Endothelial cell of umbilical vein (primary cell): ENCODE data around the gene PBX3. TPM values are rescaled to one million over a fixed set of nuclear protein-coding genes. Genes with fewer than 3 reads are reported as not detected.

Source experiments
- BruUV-seq: library from RNA; stranded (reverse); fragments of 400-500 nt; replicated peaks from 2 replicates; lab custom pipeline; 2021; lab: Mats Ljungman, UMichigan
- CTCF ChIA-PET: fragments of 300-600, 350-600 bp; sonication (Branson Sonifier 250); formaldehyde crosslinking; loops from one replicate; lab custom pipeline; 2021; ENCODE audit warnings: antibody characterized with exemption, inconsistent platforms; lab: Charles Lee
- POLR2A ChIA-PET: fragments of 300-600, 350-600 bp; sonication (Branson Sonifier 250); formaldehyde crosslinking; loops from one replicate; lab custom pipeline; 2021; ENCODE audit warnings: antibody characterized with exemption, inconsistent platforms; lab: Charles Lee
- DNase-seq: peaks from one replicate; pipeline ENCODE4 v3.0.0-alpha.2; 2011; ENCODE audit warnings: low read depth, low spot score
- FAIRE-seq: peaks from 2 replicates; lab custom pipeline; 2011; peaks lifted over from hg19 to GRCh38; lab: Jason Lieb, UNC
- H2AFZ ChIP-seq: 2 replicates; pipeline ENCODE4 v1.6.0; 2012; ENCODE audit warnings: low read depth, low read length, control low read depth, inconsistent platforms
- H3K27ac ChIP-seq: 2 replicates; pipeline ENCODE4 v1.5.1; 2011; ENCODE audit warnings: low read depth, mild to moderate bottlenecking, control low read depth, low read length, moderate library complexity; ENCODE audit not compliant: insufficient read depth
- H3K27me3 ChIP-seq, 2 experiments: 2 replicates each; pipeline versions ENCODE4 v1.6.0 to v1.6.1; 2011; ENCODE audit warnings: low read length in 2 of 2, mixed read lengths in 1 of 2; ENCODE audit not compliant: control insufficient read depth in 2 of 2, insufficient read depth in 2 of 2
- H3K36me3 ChIP-seq, 2 experiments: 2 replicates in 1 of 2; 3 replicates in 1 of 2; pipeline ENCODE4 v1.5.1; 2011; ENCODE audit warnings: low read length in 2 of 2, mild to moderate bottlenecking in 1 of 2, moderate library complexity in 1 of 2; ENCODE audit not compliant: control insufficient read depth in 2 of 2, insufficient read depth in 2 of 2; ENCODE audit errors: extremely low read depth in 1 of 2
- H3K4me1 ChIP-seq: 3 replicates; pipeline ENCODE4 v1.5.1; 2011; ENCODE audit warnings: mild to moderate bottlenecking, low read length; ENCODE audit not compliant: control insufficient read depth, insufficient read depth; ENCODE audit errors: extremely low read depth
- H3K4me2 ChIP-seq: 2 replicates; pipeline ENCODE4 v1.6.1; 2011; ENCODE audit warnings: low read length, control low read depth, mixed read lengths; ENCODE audit not compliant: insufficient read depth
- H3K4me3 ChIP-seq, 3 experiments: fragments of 200-600 bp in 1 of 3; sonication (generic), shearing (Covaris generic) in 1 of 3; replicated peaks in 1 of 3; 2 replicates each; pipeline ENCODE4 v1.5.1; 2011 to 2016; ENCODE audit warnings: control low read depth in 3 of 3, low read length in 3 of 3, mild to moderate bottlenecking in 2 of 3, inconsistent platforms in 1 of 3, low read depth in 1 of 3, moderate library complexity in 1 of 3; ENCODE audit not compliant: insufficient read depth in 1 of 3
- H3K79me2 ChIP-seq: 2 replicates; pipeline ENCODE4 v1.6.0; 2012; ENCODE audit warnings: low read length, inconsistent platforms; ENCODE audit not compliant: control insufficient read depth, insufficient read depth
- H3K9ac ChIP-seq: replicated peaks from 2 replicates; pipeline ENCODE3; 2011; ENCODE audit warnings: low read length, control low read depth; ENCODE audit not compliant: insufficient read depth; ENCODE audit errors: extremely low read depth
- H3K9me1 ChIP-seq: replicated peaks from 3 replicates; pipeline ENCODE4 v1.6.0; 2011; ENCODE audit warnings: mild to moderate bottlenecking, low read length; ENCODE audit not compliant: control insufficient read depth, insufficient read depth; ENCODE audit errors: extremely low read depth
- H3K9me3 ChIP-seq: replicated peaks from 2 replicates; pipeline ENCODE4 v1.5.1; 2012; ENCODE audit warnings: low read length, inconsistent platforms; ENCODE audit not compliant: control insufficient read depth, insufficient read depth
- H4K20me1 ChIP-seq: replicated peaks from 2 replicates; pipeline ENCODE3; 2011; ENCODE audit warnings: mild to moderate bottlenecking, low read length; ENCODE audit not compliant: control insufficient read depth, insufficient read depth; ENCODE audit errors: extremely low read depth
- EZH2 ChIP-seq: IDR thresholded peaks from 2 replicates; pipeline ENCODE4 v1.6.1; 2012; ENCODE audit warnings: borderline replicate concordance, low read depth, mild to moderate bottlenecking, moderate library complexity, low read length, inconsistent platforms; ENCODE audit not compliant: severe bottlenecking
- FOS ChIP-seq: IDR thresholded peaks from 2 replicates; pipeline ENCODE4 v1.6.1; 2011; ENCODE audit warnings: mild to moderate bottlenecking, low read length, moderate library complexity, borderline replicate concordance; ENCODE audit not compliant: insufficient read depth
- GATA2 ChIP-seq: IDR thresholded peaks from 2 replicates; pipeline ENCODE4 v1.7.0; 2011; ENCODE audit warnings: low read depth, mild to moderate bottlenecking, moderate library complexity, mixed read lengths, low read length; ENCODE audit not compliant: insufficient read length, insufficient read depth
- JUN ChIP-seq: IDR thresholded peaks from 2 replicates; pipeline ENCODE4 v1.6.1; 2011; ENCODE audit warnings: borderline replicate concordance, low read depth; ENCODE audit not compliant: insufficient read length, insufficient read depth
- MYC ChIP-seq: IDR thresholded peaks from one replicate; pipeline ENCODE4 v1.6.1; 2011; ENCODE audit warnings: mild to moderate bottlenecking, low read depth, low read length
- POLR2A ChIP-seq: IDR thresholded peaks from 2 replicates; pipeline ENCODE4 v1.6.1; 2012; ENCODE audit warnings: low read depth, mild to moderate bottlenecking, control low read depth, low read length
- POLR2AphosphoS5 ChIP-seq: IDR thresholded peaks from 2 replicates; pipeline ENCODE4 v1.6.1; 2012; ENCODE audit warnings: low read depth, mild to moderate bottlenecking, control low read depth, low read length, moderate library complexity; ENCODE audit not compliant: insufficient read depth
- dilution Hi-C: fragments of 300-500 bp; cut with MboI; formaldehyde crosslinking; loops from one replicate; pipeline ENCODE4 v1.15.0; 2019; ENCODE audit warnings: low sequenced_read_pairs; ENCODE audit not compliant: extremely low pct_ligation_motif_present
- intact Hi-C: fragments of 100-400 bp; cut with micrococcal nuclease; formaldehyde crosslinking; loops from one replicate; pipeline ENCODE4 v1.10.0; 2022
- polyA plus RNA-seq, 4 experiments: library from polyadenylated mRNA; depleted of rRNA in 3 of 4; stranded (reverse) in 3 of 4; unstranded in 1 of 4; fragments of >200 nt; gene quantifications; 2 replicates each; pipeline versions ENCODE4 v1.2.1 to v1.2.3, GENCODE V29; 2011 to 2012; ENCODE audit warnings: missing spikeins in 1 of 4
- total RNA-seq: library from RNA; stranded (reverse); gene quantifications from 2 replicates; pipeline ENCODE4 v1.2.3, GENCODE V29; 2021
- TF ChIP-seq, protein P1 (sequence below), 2 donors: IDR thresholded peaks; 1 replicate in 1 of 2; 2 replicates in 1 of 2; pipeline ENCODE4 v1.5.1; 2011; ENCODE audit warnings: low read length in 2 of 2, mild to moderate bottlenecking in 2 of 2, moderate library complexity in 2 of 2, control low read depth in 1 of 2, inconsistent platforms in 1 of 2, low read depth in 1 of 2; ENCODE audit not compliant: insufficient read depth in 1 of 2; ENCODE audit errors: extremely low read depth in 1 of 2
- TF ChIP-seq, protein P2 (sequence below): IDR thresholded peaks from 2 replicates; pipeline ENCODE4 v1.6.1; 2011; ENCODE audit not compliant: insufficient read depth, insufficient read length

The PBX3 gene
- total and polyA plus RNA-seq, 2 donors (not counting 3 experiments of a cell fraction or from before 2014, with no cell fraction given) = 18.8 to 42.0 TPM

DNA sequence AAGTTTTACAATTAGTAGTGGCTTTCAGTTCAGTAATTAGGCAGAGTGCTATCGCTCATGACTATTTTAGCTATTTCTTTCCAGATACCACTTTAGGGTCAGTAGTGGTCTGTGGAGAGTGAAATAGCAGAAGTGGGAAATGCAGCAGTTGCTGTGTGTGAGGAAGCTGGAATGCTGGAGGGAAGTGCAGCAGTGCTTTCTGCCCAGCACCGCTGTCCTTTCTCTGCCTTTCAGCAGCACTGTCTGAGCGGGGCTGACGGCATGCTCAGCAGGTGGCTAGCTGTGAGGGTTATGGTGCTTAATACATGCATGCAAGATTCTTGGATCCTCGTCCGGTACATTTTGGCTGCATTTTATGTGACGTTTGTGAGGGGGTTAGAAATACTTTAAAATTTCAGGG is 213.9 kb downstream of the PBX3 start:
- H3K27me3 ChIP-seq = no peaks in the 10 kb centered on the region
- TF ChIP-seq JUN (no peak), POLR2AphosphoS5 (no peak), EZH2 (no peak), MYC (no peak), GATA2 (no peak), POLR2A (no peak), FOS (no peak)
- TF ChIP-seq, protein P1, sequence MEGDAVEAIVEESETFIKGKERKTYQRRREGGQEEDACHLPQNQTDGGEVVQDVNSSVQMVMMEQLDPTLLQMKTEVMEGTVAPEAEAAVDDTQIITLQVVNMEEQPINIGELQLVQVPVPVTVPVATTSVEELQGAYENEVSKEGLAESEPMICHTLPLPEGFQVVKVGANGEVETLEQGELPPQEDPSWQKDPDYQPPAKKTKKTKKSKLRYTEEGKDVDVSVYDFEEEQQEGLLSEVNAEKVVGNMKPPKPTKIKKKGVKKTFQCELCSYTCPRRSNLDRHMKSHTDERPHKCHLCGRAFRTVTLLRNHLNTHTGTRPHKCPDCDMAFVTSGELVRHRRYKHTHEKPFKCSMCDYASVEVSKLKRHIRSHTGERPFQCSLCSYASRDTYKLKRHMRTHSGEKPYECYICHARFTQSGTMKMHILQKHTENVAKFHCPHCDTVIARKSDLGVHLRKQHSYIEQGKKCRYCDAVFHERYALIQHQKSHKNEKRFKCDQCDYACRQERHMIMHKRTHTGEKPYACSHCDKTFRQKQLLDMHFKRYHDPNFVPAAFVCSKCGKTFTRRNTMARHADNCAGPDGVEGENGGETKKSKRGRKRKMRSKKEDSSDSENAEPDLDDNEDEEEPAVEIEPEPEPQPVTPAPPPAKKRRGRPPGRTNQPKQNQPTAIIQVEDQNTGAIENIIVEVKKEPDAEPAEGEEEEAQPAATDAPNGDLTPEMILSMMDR (IDR thresholded peaks at IDR 0.05; ENCODE audit: extremely low read depth in 1 of 2, insufficient read depth in 1 of 2, low read depth in 1 of 2, low read length in 2 of 2) = no peak
- TF ChIP-seq, protein P2, sequence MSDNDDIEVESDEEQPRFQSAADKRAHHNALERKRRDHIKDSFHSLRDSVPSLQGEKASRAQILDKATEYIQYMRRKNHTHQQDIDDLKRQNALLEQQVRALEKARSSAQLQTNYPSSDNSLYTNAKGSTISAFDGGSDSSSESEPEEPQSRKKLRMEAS = no peak
- BruUV-seq = no TSS peak
- no peak for FAIRE-seq
- no peaks in the 10 kb centered on the region for H3K4me1 ChIP-seq
- H3K27ac ChIP-seq = no peak overlapping the region
- no peak overlapping the region for H3K4me3 ChIP-seq
- H3K9me3 ChIP-seq = no peaks in the 10 kb centered on the region
- H2AFZ ChIP-seq = no peak overlapping the region
- dilution Hi-C loops (no loop called here), intact Hi-C loops (no loop called here)
- DNase-seq = no peak
- no peaks in the 10 kb centered on the region for H4K20me1 ChIP-seq
- ChIA-PET CTCF (no interaction called here), POLR2A (no interaction called here)
- no peaks in the 10 kb centered on the region for H3K79me2 ChIP-seq
- peaks cover 5 to 9% of the 10 kb centered on the region in 2 experiments for H3K36me3 ChIP-seq
- no peak overlapping the region for H3K4me2 ChIP-seq
- H3K9me1 ChIP-seq = no peaks in the 10 kb centered on the region
- H3K9ac ChIP-seq = no peak overlapping the region
